NCI-H1417 (cell line): Measurements from ENCODE around the gene CIPC.

Experiments used
- DNase-seq, 3 experiments: peaks; one replicate each; lab custom pipeline; 2025; lab: John Stamatoyannopoulos, UW

CIPC gene

GRCh38 chr14:77097700-77098528, at the start of gene CIPC:
Gene CIPC, plus strand, starts transcription at chr14:77098258. Its CDS starts 7,451 bp downstream, at chr14:77105709.
- DNase-seq, result peak; percentile 100

- no peak for DNase-seq
Observed at GRCh38 chr14:77051116-77051515, 46.9 kb upstream of the CIPC start.

GRCh38 chr14:77052281-77053044, 45.6 kb upstream of the CIPC start:
- DNase-seq, result no peak

- peak in 1 of 3 experiments; percentile 19 for DNase-seq
Observed at GRCh38 chr14:77053046-77053841, 44.8 kb upstream of the CIPC start.

- no peak for DNase-seq
Observed at GRCh38 chr14:77055306-77055705, 42.8 kb upstream of the CIPC start.

GRCh38 chr14:77055981-77056380, 42.1 kb upstream of the CIPC start:
- no peak for DNase-seq

GRCh38 chr14:77058117-77058516, 39.9 kb upstream of the CIPC start:
- DNase-seq, result peak in 2 of 3 experiments; percentile 34 to 78

- no peak for DNase-seq
Observed at GRCh38 chr14:77058785-77059184, 39.3 kb upstream of the CIPC start.

- DNase-seq, result peak in 2 of 3 experiments; percentile 84 to 95
Observed at GRCh38 chr14:77059276-77059915, 38.7 kb upstream of the CIPC start.

GRCh38 chr14:77061630-77062257, 36.3 kb upstream of the CIPC start:
- no peak for DNase-seq

- DNase-seq, result no peak
Observed at GRCh38 chr14:77062261-77062660, 35.8 kb upstream of the CIPC start.

- no peak for DNase-seq
Observed at GRCh38 chr14:77063571-77064171, 34.4 kb upstream of the CIPC start.

- no peak for DNase-seq
Observed at GRCh38 chr14:77064521-77065178, 33.4 kb upstream of the CIPC start.

GRCh38 chr14:77065851-77066577, 32.0 kb upstream of the CIPC start:
- DNase-seq, result no peak

GRCh38 chr14:77066578-77067172, 31.4 kb upstream of the CIPC start:
- peak in 1 of 3 experiments; percentile 49 for DNase-seq

GRCh38 chr14:77067632-77068516, 30.2 kb upstream of the CIPC start:
- DNase-seq, result peak; percentile 82 to 91 (median 83)

GRCh38 chr14:77068517-77069200, 29.4 kb upstream of the CIPC start:
- DNase-seq, result peak in 1 of 3 experiments; percentile 61
